ENCODE measurements around the gene GRM4. TPM values are rescaled to one million over a fixed set of nuclear protein-coding genes. Genes with fewer than 3 reads are reported as not detected.

GRM4 gene
- total RNA-seq, 4 donors from 2014 or later, result 0.35 to 2.2 TPM; not detected in 2

- peak in 1 of 2 donors; percentile 10 for DNase-seq
- intact Hi-C loops (cut with DNase I; ENCODE audit: low total_unique reads), result no loop called here
- Histone ChIP-seq H3K4me1 (no peaks in the 10 kb centered on the region), H3K4me3 (no peak overlapping the region), H3K9me3 (no peaks in the 10 kb centered on the region), H3K27me3 (no peaks in the 10 kb centered on the region), H3K36me3 (no peaks in the 10 kb centered on the region), H3K27ac (no peak overlapping the region)
- no peak for TF ChIP-seq POLR2A (IDR thresholded peaks at IDR 0.05)
- no peak for TF ChIP-seq CTCF (IDR thresholded peaks at IDR 0.05)
These were observed 164.5 kb downstream of the GRM4 start for GRCh38 chr6:33981421-33981820.

- Histone ChIP-seq H3K9me3 (no peaks in the 10 kb centered on the region), H3K4me3 (no peak overlapping the region), H3K4me1 (no peaks in the 10 kb centered on the region), H3K27me3 (peaks cover 0 to 2% of the 10 kb centered on the region in 2 donors), H3K27ac (no peak overlapping the region), H3K36me3 (no peaks in the 10 kb centered on the region)
- peak in 1 of 2 donors; percentile 2 for DNase-seq
- intact Hi-C loops (cut with DNase I; ENCODE audit: low total_unique reads), result no loop called here
- no peak for TF ChIP-seq CTCF (IDR thresholded peaks at IDR 0.05)
These were observed 165.4 kb downstream of the GRM4 start for GRCh38 chr6:33980176-33981175.

- no peaks in the 10 kb centered on the region for H3K4me1 ChIP-seq
- H3K27ac ChIP-seq, result no peak overlapping the region
- H3K4me3 ChIP-seq, result no peak overlapping the region
- no peaks in the 10 kb centered on the region for H3K9me3 ChIP-seq
- DNase-seq, result peak in 1 of 2 donors; percentile 8
- peaks cover 0 to 6% of the 10 kb centered on the region in 2 donors for H3K27me3 ChIP-seq
- intact Hi-C loops (cut with DNase I; ENCODE audit: low total_unique reads), result no loop called here
- TF ChIP-seq CTCF (IDR thresholded peaks at IDR 0.05) (no peak), POLR2A (IDR thresholded peaks at IDR 0.05) (no peak)
- H3K36me3 ChIP-seq, result no peaks in the 10 kb centered on the region
These were observed 166.1 kb downstream of the GRM4 start for GRCh38 chr6:33979750-33980149.

GRCh38 chr6:33978412-33979150 is 167.3 kb downstream of the GRM4 start:
- Histone ChIP-seq H3K36me3 (no peaks in the 10 kb centered on the region), H3K4me3 (no peak overlapping the region), H3K27ac (no peak overlapping the region), H3K27me3 (peaks cover 0 to 6% of the 10 kb centered on the region in 2 donors), H3K4me1 (no peaks in the 10 kb centered on the region), H3K9me3 (no peaks in the 10 kb centered on the region)
- DNase-seq, result no peak
- intact Hi-C loops (cut with DNase I; ENCODE audit: low total_unique reads), result no loop called here
- TF ChIP-seq POLR2A (IDR thresholded peaks at IDR 0.05) (no peak), CTCF (IDR thresholded peaks at IDR 0.05) (no peak)

Data from uterus (tissue), 4 donors.